HG02943 (cell line): ENCODE measurements around the gene KCNJ9.
"Not testable (repeated sequence)": the region's sequence is repeated elsewhere in the genome, so short reads cannot be mapped to it uniquely, and the experiment has no call there.

ENCODE experiments used
- ATAC-seq: cut with Tn5 transposase; IDR thresholded peaks from one replicate; pipeline ENCODE4 v1.9.1; 2021; ENCODE audit warnings: mild to moderate bottlenecking, low read depth, moderate library complexity; ENCODE audit not compliant: unreplicated experiment

Gene KCNJ9

GRCh38 chr1:160123726-160124125 lies 42.4 kb downstream of the KCNJ9 start:
- ATAC-seq = no peak

DNA sequence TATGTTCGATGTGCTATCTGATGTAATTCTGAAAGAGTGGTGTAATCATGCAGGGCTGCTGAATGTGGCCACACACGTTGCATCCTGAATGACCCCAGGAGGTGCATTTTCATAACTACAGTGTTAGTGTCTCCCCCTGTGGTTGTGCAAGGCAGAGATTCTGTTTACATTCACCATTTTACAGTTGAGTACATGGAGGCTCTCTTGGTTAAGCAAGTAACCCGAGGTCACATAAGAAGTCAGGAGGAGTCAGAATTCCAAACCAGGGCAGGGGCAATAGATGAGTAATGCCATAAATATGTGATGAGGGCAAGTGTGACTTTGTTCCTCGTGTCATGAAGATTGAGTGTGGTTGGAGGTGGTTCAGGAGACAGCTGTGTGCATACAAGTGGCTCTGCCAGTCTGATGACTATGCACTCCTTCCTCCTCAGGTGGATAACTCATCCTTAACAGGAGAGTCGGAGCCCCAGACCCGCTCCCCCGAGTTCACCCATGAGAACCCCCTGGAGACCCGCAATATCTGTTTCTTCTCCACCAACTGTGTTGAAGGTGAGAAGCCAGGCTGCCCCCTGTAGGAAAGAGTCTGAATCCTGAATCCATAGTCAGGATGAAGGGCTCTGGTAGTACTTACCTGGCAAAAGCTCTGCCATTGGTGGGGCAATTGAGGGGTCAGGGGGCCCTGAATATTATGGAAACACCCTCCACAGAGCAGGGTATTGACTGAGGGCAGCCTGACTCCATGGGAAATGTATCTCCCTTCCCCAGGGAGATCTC lies 43.6 kb downstream of the KCNJ9 start:
- no peak for ATAC-seq

DNA sequence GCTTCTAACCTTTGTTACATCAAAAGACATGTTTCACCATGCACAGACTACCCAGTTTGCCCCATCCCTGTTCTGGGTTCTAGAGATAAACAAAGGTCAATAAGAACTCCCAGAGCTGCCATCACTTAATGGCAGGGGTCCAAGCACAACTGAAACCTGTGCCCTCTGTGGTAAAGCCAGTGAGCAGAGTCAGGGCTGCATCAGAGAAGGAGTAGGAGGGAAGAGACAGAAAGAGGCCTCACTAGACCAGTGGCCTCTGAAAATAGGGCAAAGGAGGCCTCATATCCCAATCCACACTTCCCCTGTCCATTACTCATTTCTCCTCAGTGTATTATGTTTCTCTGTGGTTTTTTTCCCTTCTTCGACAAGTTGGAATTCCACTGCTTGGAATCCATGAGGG lies 44.4 kb downstream of the KCNJ9 start:
- no peak for ATAC-seq

DNA sequence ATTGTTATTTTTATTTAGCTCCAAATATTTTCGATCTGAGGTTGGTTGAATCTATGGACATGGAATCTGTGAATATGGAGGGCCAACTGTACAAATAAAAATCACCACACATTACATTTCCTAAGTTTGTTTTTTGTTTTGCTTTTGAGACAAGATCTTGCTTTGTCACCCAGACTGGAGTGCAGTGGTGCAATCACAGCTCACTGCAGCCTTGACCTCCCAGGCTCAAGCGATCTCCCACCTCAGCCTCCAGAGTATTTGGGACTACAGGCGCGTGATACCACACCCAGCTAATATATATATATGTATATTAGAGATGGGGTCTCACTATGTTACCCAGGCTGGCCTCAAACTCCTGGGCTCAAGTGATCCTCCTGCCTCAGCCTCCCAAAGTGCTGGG lies 45.0 kb downstream of the KCNJ9 start:
- not testable (repeated sequence) for ATAC-seq

DNA sequence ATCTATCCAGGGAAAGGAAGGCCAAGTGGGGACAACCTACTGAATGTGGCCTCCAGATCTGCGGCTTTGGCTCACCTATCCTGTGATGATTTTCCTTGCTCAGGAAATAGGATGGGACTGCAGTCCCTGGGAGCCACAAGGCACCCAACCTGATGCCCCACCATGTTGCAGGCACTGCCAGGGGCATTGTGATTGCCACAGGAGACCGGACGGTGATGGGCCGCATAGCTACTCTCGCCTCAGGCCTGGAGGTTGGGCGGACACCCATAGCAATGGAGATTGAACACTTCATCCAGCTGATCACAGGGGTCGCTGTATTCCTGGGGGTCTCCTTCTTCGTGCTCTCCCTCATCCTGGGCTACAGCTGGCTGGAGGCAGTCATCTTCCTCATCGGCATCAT lies 46.0 kb downstream of the KCNJ9 start:
- no peak for ATAC-seq

DNA sequence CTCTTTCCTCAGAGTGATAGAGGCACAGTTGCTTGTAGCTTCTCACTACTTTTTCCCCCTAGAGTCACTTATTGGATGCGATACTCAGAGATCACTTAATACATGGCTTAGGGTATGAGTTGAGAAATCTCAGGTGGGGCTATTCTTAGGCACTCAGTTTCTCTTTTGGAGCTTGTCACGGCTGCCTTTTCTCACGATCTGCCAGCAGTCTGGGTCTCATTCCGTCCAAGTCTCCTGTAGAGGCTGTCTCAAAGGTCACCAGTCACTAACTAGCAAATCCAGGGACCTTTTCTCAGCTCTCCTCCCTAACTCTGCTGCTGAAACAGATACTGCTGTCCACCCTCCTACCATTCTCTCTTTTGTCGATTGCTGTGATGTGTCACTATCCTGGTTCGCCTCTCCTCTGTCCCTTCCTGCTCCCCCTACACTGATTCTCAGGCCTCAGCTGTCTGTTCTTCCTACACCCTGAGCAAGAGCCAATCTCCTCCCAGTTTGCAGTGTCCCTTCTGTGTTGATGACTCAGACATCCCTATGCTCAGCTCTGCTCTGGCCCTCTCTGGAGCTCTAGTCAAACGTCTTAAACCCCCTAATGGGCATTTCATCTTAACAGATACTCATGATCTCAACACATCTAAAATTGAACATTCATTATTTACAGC lies 46.7 kb downstream of the KCNJ9 start:
- ATAC-seq = no peak

DNA sequence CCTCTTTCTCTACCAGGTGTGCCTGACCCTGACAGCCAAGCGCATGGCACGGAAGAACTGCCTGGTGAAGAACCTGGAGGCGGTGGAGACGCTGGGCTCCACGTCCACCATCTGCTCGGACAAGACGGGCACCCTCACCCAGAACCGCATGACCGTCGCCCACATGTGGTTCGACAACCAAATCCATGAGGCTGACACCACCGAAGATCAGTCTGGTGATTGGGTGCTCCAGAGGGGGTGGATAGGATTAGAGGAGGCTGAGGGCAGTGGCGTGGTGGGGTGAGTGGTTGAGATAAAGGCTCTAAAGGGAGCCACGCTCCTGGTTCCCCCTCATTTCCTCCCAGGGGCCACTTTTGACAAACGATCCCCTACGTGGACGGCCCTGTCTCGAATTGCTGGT lies 47.3 kb downstream of the KCNJ9 start:
- ATAC-seq = no peak

GRCh38 chr1:160129046-160129445 lies 47.7 kb downstream of the KCNJ9 start:
- no peak for ATAC-seq

DNA sequence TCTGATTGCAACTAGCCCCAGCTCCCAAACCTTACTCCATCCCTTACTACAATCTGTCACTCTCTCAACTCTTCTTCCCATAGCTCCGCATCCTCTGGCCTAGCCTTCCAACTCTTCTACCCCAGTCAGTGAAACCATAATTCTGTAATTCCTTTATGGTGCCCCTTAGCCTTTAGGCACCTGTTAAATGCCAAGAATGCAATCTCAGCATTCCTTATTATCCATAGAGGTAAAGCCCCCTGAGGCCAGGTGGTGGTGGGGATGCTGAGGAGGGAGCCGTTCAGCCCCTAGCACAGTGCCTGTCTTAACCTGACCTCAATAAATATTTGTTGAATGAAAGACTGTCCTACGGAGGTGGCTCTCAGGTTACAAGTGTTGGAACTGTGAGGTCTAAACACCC lies 48.2 kb downstream of the KCNJ9 start:
- no peak for ATAC-seq

GRCh38 chr1:160129966-160130365 lies 48.6 kb downstream of the KCNJ9 start:
- no peak for ATAC-seq

DNA sequence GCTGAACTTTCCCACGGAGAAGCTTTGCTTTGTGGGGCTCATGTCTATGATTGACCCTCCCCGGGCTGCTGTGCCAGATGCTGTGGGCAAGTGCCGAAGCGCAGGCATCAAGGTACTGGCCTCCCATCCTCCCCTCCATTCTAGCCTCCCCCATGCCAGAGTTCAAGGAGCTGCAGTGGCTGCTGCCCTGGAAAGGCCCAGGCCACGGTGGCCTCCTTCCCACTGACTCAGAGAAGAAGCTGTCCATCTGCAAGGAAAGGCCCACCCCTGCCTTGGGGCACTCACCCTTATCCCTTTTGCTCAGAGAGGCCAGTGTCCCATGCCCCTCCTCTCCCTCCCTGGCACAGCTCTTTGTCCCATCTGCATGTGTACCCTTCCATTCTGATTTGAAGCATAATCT lies 49.1 kb downstream of the KCNJ9 start:
- no peak for ATAC-seq

DNA sequence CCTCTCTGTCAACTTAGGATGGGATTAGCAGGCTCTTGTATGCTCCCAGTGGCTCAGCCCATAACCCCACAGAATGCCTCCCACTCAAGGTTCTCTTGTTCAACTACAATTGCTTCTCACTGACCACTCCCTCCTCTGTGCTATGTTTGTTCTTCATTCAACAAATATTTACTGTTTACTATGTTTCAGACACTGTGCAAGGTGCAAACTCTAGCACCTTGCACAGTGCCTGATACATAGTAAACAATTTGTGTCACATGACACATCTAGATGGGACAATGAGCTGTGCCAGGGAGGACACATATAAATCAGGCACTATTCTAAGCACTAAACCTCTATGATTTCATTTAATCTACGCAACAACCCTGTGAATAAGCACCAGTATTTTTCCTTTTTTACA lies 49.6 kb downstream of the KCNJ9 start:
- no peak for ATAC-seq

DNA sequence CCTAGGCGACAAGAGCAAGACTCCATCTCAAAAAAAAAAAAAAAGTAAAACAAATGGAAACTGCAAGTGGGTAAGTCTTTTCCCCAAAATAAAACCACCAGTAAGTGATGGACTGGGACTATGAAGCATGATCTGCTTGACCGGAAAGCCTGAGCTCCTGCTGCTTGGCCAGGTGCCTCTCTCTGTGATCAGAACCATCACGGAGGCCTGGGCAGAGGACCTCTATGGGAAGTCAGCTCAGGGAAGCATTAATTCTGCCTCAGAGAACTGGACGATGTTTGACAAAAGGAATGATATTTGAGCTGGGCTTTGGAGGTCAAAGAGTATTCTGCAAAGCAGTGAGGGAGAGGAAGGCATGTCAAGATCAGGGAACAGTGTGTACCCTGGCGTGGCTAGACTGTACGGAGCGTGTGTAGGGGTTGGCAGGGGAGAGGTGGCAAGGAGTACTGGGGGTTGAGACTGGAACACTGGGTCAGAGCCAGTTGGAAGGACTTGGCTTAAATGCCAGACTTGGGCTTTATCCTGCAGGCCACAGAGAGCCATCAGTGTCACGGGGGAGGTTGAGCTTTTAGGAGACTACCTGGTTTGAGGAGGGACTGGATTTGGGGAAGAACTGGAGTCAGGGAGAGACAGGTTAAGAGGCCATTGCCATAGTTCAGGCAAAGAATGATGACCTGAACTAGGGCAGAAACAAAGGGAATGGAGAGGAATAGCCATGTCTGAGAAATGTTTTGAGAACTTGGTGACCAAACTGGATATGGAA lies 50.6 kb downstream of the KCNJ9 start:
- ATAC-seq = no peak

GRCh38 chr1:160133990-160134770 lies 52.8 kb downstream of the KCNJ9 start:
- no peak for ATAC-seq

DNA sequence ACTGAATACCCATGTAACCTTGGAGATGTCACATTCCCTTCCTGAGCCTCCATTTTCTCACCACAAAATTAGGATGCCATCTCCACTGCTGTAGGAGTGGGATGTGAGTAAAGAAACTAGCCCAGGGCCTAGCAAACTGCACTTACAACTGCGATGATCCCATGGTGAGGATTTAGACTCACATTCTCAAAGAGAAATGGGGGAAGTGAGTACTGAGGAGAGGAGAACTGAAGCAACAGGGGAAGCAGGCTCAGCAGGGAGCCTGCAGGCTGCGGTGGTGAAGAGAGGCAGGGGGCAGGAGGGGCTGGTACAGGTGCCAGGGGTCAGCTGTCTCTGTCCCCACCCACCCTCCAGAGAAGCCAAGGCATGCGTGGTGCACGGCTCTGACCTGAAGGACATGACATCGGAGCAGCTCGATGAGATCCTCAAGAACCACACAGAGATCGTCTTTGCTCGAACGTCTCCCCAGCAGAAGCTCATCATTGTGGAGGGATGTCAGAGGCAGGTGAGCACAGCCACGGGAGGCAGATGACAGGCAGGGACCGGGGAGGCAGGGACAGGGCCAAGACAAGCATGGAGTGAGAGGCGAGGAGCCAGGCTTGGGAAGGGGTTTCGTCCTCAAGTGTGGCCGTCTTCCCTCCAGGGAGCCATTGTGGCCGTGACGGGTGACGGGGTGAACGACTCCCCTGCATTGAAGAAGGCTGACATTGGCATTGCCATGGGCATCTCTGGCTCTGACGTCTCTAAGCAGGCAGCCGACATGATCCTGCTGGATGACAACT lies 53.6 kb downstream of the KCNJ9 start:
- ATAC-seq = no peak

DNA sequence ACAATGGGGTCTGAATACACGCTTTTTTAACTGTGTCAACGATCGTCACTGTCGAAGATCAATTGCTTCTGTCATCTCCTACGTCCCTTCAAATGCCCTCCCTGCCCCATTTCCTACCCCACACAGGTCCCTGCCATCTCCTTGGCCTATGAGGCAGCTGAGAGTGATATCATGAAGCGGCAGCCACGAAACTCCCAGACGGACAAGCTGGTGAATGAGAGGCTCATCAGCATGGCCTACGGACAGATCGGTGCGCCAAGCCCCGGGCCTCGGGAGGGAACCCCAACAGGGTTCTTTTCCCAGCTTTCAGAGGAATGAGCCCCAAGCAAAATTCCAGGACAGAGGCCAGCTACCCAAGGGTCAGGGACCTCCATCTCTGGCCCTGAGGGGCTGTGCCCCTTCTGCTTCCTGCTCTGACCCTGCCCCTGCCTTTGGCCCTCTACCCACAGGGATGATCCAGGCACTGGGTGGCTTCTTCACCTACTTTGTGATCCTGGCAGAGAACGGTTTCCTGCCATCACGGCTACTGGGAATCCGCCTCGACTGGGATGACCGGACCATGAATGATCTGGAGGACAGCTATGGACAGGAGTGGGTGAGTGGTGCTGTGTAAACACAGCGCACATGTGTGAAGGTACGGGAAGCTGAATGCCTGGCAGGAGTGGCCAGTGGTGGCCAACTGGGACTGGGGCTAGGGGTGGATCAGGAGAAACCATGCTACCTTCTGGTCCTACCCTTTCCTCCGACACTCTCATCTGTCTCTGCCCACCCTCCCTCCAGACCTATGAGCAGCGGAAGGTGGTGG lies 55.0 kb downstream of the KCNJ9 start:
- ATAC-seq = no peak

GRCh38 chr1:160136926-160137200 lies 55.5 kb downstream of the KCNJ9 start:
- no peak for ATAC-seq

DNA sequence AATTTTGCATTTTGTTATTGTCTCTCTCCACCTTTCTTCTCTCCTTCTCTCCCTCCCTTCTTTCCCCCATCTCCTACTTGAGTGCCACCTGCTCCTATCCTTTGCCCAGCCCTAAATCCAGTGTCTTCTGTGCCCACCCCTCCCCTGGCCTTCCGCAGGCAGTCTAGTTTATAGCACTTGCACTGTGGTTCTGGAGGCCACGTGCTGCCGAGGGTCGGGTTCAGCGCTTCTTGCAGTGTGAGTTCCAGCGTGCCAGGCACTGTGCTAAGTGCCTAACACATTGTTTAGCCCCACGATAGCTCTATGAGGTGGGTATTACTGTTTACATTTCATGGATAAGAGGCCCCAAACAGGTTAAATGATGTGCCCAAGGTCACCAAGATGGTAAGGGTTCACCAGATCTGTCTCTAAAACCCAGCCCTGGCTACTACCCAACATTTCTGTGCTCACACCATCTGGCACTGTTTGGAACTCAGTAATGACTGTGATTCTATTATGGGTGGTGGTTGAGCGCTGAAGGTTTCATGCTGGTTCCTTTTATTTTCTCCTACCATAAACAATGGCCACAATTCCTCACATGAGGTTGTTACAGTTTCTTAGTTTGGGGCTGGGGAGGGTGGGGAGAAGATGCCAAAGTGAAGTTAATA lies 56.0 kb downstream of the KCNJ9 start:
- ATAC-seq = no peak

DNA sequence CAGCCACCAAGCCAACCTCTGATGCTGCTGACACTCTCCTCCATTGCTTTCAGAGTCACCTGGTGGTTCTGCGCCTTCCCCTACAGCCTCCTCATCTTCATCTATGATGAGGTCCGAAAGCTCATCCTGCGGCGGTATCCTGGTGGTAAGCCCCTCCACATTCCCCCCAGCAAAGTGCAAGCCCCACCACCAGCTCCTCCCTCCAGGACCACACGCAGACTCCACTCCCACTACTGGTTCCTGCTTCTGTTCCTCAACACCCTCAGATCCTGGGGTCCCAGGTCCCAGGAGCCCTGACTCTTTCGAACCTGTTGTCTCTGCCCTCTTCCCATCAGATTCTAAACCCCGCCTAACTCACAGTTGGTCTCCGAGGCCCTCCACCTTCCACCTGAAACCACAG lies 58.5 kb downstream of the KCNJ9 start:
- no peak for ATAC-seq
